ENCODE results near the gene LRRK1. TPM values are rescaled to one million over a fixed set of nuclear protein-coding genes. Genes with fewer than 3 reads are reported as not detected.

Gene LRRK1
- polyA plus RNA-seq, 1 experiment: 16.9 TPM

- no peaks in the 10 kb centered on the region for H3K36me3 ChIP-seq (ENCODE audit: control insufficient read depth, insufficient read depth, low read length)
- no peak for DNase-seq (ENCODE audit: low read depth)
- no peaks in the 10 kb centered on the region for H3K27me3 ChIP-seq (ENCODE audit: control insufficient read depth, insufficient read depth, low read length)
- no peak for TF ChIP-seq CTCF (IDR thresholded peaks at IDR 0.05; ENCODE audit: insufficient read depth, low read depth, low read length)
- ChIA-PET POLR2A (no interaction called here), CTCF (no interaction called here)
- H3K4me3 ChIP-seq (ENCODE audit: low read depth, low read length): no peak overlapping the region
Observed at GRCh38 chr15:100951965-100952364, 32.8 kb downstream of the LRRK1 start.

GRCh38 chr15:100952566-100952965 is 33.4 kb downstream of the LRRK1 start:
- POLR2A ChIA-PET: no interaction called here
- DNase-seq (ENCODE audit: low read depth): no peak
- H3K36me3 ChIP-seq (ENCODE audit: control insufficient read depth, insufficient read depth, low read length): no peaks in the 10 kb centered on the region
- H3K4me3 ChIP-seq (ENCODE audit: low read depth, low read length): no peak overlapping the region
- no peak for TF ChIP-seq CTCF (IDR thresholded peaks at IDR 0.05; ENCODE audit: insufficient read depth, low read depth, low read length)
- CTCF ChIA-PET: no interaction called here
- H3K27me3 ChIP-seq (ENCODE audit: control insufficient read depth, insufficient read depth, low read length): no peaks in the 10 kb centered on the region

- ChIA-PET POLR2A (interaction anchor here (0.6 kb wide), 1 partner anchor 10 kb away, joined by 3 read pairs; no protein-coding TSS in a partner anchor), CTCF (no interaction called here)
- Histone ChIP-seq H3K36me3 (ENCODE audit: control insufficient read depth, insufficient read depth, low read length) (no peaks in the 10 kb centered on the region), H3K27me3 (ENCODE audit: control insufficient read depth, insufficient read depth, low read length) (no peaks in the 10 kb centered on the region), H3K4me3 (ENCODE audit: low read depth, low read length) (no peak overlapping the region)
- no peak for TF ChIP-seq CTCF (IDR thresholded peaks at IDR 0.05; ENCODE audit: insufficient read depth, low read depth, low read length)
- no peak for DNase-seq (ENCODE audit: low read depth)
Observed at GRCh38 chr15:100958326-100959065, 39.3 kb downstream of the LRRK1 start.

- CTCF ChIA-PET: no interaction called here
- H3K27me3 ChIP-seq (ENCODE audit: control insufficient read depth, insufficient read depth, low read length): no peaks in the 10 kb centered on the region
- DNase-seq (ENCODE audit: low read depth): no peak
- no peak for TF ChIP-seq CTCF (IDR thresholded peaks at IDR 0.05; ENCODE audit: insufficient read depth, low read depth, low read length)
- POLR2A ChIA-PET: no interaction called here
- no peak overlapping the region for H3K4me3 ChIP-seq (ENCODE audit: low read depth, low read length)
- H3K36me3 ChIP-seq (ENCODE audit: control insufficient read depth, insufficient read depth, low read length): no peaks in the 10 kb centered on the region
Observed at GRCh38 chr15:100959066-100960050, 40.2 kb downstream of the LRRK1 start.

- Histone ChIP-seq H3K36me3 (ENCODE audit: control insufficient read depth, insufficient read depth, low read length) (no peaks in the 10 kb centered on the region), H3K27me3 (ENCODE audit: control insufficient read depth, insufficient read depth, low read length) (no peaks in the 10 kb centered on the region), H3K4me3 (ENCODE audit: low read depth, low read length) (no peak overlapping the region)
- CTCF ChIA-PET: no interaction called here
- no peak for TF ChIP-seq CTCF (IDR thresholded peaks at IDR 0.05; ENCODE audit: insufficient read depth, low read depth, low read length)
- POLR2A ChIA-PET: no interaction called here
- DNase-seq (ENCODE audit: low read depth): no peak
Observed at GRCh38 chr15:100966997-100967396, 47.8 kb downstream of the LRRK1 start.

All from BJ (cell line).